Cardiac fibroblast (primary cell): Measurements from ENCODE around the gene MT4.

Experiments
- DNase-seq, 2 donors: peaks; one replicate each; pipeline versions ENCODE4 v3.0.0 to v3.0.0-alpha.2; 2010; ENCODE audit warnings: low read depth in 2 of 2
- H3K4me3 ChIP-seq, 2 donors: replicated peaks in 1 of 2; 1 replicate in 1 of 2; 2 replicates in 1 of 2; pipeline ENCODE4 v1.5.1; 2011; ENCODE audit warnings: low read depth in 2 of 2, low read length in 2 of 2, mild to moderate bottlenecking in 2 of 2, moderate library complexity in 1 of 2
- TF ChIP-seq, protein P1 (sequence below): IDR thresholded peaks from one replicate; pipeline ENCODE4 v1.5.1; 2011; ENCODE audit warnings: low read depth, mild to moderate bottlenecking, low read length, inconsistent platforms

Gene MT4

DNA sequence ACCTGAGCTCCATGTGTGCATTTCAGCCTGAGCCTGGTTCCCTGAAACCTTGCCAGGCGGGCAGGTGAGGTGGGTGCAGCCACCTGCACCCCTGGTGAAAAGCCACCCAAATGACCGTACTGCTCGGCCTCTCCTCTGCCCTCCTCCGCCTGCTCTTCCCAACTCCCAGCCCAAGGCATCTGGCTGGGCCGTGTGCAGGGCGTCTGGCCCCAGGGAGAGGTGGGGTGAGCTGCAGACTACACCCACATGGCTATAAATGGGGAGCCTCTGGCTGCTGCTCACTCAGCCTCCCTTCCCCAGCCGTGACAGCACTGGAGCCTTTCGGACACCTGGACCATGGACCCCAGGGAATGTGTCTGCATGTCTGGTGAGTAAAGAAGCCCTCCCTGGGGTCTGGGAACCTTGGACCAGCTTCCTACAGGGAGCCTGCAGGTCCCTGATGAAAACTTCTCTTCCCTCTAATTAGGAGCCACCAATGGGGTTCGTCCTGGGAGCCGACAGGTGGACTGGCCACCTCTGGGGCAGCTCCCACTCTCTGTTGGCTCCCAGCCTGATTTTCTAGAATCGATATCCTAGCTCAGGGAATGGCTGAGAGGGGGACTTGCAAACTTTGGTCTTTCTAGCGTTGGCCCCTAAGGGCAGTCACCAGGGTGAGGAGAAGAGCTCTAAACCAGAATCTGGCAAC lies at the start of gene MT4:
TSS of gene MT4 (plus strand) at position 281 of the 685 bp plus-strand sequence. CDS start at position 337, 56 bp downstream.
- TF ChIP-seq, protein P1, sequence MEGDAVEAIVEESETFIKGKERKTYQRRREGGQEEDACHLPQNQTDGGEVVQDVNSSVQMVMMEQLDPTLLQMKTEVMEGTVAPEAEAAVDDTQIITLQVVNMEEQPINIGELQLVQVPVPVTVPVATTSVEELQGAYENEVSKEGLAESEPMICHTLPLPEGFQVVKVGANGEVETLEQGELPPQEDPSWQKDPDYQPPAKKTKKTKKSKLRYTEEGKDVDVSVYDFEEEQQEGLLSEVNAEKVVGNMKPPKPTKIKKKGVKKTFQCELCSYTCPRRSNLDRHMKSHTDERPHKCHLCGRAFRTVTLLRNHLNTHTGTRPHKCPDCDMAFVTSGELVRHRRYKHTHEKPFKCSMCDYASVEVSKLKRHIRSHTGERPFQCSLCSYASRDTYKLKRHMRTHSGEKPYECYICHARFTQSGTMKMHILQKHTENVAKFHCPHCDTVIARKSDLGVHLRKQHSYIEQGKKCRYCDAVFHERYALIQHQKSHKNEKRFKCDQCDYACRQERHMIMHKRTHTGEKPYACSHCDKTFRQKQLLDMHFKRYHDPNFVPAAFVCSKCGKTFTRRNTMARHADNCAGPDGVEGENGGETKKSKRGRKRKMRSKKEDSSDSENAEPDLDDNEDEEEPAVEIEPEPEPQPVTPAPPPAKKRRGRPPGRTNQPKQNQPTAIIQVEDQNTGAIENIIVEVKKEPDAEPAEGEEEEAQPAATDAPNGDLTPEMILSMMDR, result no peak
- H3K4me3 ChIP-seq, result no peak within 1 kb of the TSS
- DNase-seq, result no peak

DNA sequence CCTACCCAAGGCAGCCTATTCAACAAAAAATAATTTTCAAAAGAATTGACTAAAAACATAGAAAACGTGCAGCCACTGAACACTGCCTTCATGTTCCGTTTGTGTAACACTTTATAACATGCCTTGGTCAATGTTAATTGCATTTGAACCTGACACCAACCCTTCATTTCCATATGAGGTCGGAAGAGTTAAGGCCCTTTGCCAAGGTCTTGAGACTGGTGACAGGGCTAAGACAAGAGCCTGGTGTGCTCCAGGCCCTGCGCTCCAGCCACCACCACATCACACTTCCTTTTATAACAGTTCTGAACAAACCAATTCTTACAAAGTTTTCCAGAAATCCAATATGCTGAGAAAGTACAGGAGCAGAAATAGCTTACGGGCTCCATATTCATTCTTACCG lies 49.2 kb upstream of the MT4 start:
- peak in 1 of 2 donors; percentile 7 for DNase-seq

DNA sequence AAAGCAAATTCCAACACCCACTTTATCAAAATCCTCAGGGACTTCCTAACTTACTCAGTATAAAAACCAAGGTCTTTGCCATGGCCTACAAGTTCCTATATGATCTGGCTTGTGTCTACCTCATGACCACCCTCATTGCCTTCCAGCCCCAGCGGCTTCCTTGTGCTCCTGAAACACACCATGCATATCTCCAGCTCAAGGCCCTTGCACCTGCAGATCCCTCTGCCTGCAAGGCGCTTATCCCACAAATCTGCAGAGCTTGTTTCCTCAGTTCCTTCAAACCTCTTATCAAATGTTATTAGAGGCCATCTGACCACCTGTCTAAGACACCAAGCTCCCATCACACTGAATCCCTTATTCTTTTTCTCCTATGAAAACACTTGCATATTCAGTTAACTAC lies 47.7 kb upstream of the MT4 start:
- H3K4me3 ChIP-seq, result no peak overlapping the region
- no peak for DNase-seq
- TF ChIP-seq, protein P1, result no peak

More for the DNA sequence above, 49.2 kb upstream of the MT4 start:
- no peak overlapping the region for H3K4me3 ChIP-seq
- TF ChIP-seq, protein P1, result no peak

DNA sequence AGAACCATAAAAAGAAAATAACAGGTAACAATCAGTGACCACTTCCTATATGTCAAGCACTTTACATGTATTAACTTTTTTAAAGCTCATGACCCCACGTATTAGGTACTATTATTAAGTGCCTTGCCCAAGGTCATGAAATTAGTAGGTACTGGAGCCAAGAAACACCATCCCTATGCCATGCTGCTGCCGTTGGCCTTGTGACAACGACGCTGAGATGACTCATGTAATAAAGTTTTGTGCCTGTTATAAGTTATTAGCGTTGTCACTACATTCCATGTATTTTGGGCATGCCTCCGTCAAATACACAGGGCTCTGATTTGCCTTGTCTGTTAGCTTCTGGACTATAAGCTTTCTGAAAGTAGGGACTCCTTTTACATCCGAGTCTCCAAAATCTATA lies 46.4 kb upstream of the MT4 start:
- H3K4me3 ChIP-seq, result no peak overlapping the region
- no peak for DNase-seq
- TF ChIP-seq, protein P1, result no peak

DNA sequence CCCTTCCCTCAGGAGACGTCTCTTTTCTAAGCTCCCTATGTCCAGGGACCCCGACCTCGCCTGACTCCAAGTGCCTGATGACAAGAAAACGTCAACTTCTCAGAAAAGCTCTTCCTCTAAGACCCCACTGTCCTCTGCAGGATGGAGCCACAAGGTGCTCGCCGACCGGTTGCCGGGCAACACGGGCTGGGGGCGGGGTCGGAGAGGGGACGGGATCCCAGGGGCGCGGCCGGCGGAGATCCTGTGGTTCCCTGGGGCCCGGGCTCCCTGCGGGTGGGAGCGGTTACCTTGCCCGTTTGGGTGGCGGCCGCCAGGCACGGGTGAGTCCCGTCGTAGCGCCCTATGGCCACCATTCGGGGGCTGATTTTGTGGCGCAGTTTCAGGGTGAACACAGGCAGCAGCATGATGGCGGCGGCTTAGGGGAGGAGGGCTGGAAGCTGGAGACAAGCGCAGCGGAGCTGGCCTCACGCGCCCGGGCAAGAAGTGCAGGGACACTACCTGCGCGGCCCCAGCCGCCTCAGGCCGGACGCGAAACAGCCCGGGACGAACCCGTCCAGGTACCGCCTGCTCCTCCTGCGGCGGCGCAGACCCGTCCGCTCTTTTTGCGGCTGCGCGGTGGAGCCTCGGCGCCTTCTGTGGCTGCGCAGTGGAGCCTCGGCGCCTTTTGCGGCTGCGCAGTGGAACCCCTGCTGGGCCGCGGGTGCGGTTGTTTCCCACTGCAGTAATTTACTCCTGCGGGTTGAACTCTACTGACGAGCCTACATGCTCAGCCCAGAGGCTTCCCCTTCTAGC lies 45.2 kb upstream of the MT4 start, which contains the start of gene BBS2:
TSS of gene BBS2 (minus strand) at position 566 of the 792 bp plus-strand sequence. CDS start at position 404, 162 bp downstream.
- peak within 1 kb of the TSS; percentile 97 to 98 for H3K4me3 ChIP-seq
- TF ChIP-seq, protein P1, result no peak
- peak; percentile 81 to 88 for DNase-seq

DNA sequence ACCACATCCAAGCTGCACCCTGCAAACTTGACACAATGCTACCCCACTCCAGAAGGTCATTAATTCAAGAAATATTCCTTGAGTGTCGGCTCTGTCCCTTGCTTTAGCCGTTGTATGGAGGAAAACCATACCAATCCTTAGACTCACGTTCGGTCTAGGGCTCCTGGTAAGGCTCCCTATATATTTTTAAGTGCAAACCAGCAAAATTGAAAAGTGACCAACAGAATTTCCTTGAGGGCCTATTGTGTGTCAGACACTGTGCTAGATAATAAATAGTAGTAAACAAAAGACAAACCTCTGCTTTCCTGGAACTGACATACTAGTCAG lies 44.7 kb upstream of the MT4 start:
- DNase-seq, result no peak
- TF ChIP-seq, protein P1, result no peak
- peak overlapping the region; percentile 97 to 98 for H3K4me3 ChIP-seq
